Measurements from ENCODE around the gene ISG20.

ISG20 gene

GRCh38 chr15:88695101-88695500 lies 56.3 kb downstream of the ISG20 start:
- no peaks in the 10 kb centered on the region for H3K36me3 ChIP-seq (ENCODE audit: control insufficient read depth in 2 of 2, insufficient read depth in 1 of 2, low read length in 2 of 2)
- TF ChIP-seq ZNF548 (tag by site-specific recombination; IDR thresholded peaks at IDR 0.05) = no peak
- TF ChIP-seq ZNF391 (tag by site-specific recombination; IDR thresholded peaks at IDR 0.05; ENCODE audit: borderline replicate concordance, low read depth) = no peak
- TF ChIP-seq YY1 (tag by site-specific recombination; IDR thresholded peaks at IDR 0.05) = no peak
- no peak for TF ChIP-seq KLF8 (tag by site-specific recombination; IDR thresholded peaks at IDR 0.05)
- no peak for TF ChIP-seq ZNF664 (tag by site-specific recombination; IDR thresholded peaks at IDR 0.05)
- no peak for TF ChIP-seq ZNF148 (tag by site-specific recombination; IDR thresholded peaks at IDR 0.05; ENCODE audit: borderline replicate concordance)
- no peak for TF ChIP-seq ZFP37 (tag by site-specific recombination; IDR thresholded peaks at IDR 0.05)
- TF ChIP-seq ZNF791 (tag by site-specific recombination; IDR thresholded peaks at IDR 0.05) = no peak
- H3K4me1 ChIP-seq (ENCODE audit: control insufficient read depth, insufficient read depth, low read length) = no peaks in the 10 kb centered on the region
- H3K9me3 ChIP-seq (ENCODE audit: control insufficient read depth, insufficient read depth, low read depth, low read length) = no peaks in the 10 kb centered on the region
- H3K27ac ChIP-seq (ENCODE audit: extremely low read depth, low read depth, low read length) = no peak overlapping the region
- POLR2A ChIA-PET = no interaction called here
- H3K4me3 ChIP-seq (ENCODE audit: low read depth, low read length) = no peak overlapping the region
- CTCF ChIA-PET = no interaction called here

- H3K4me1 ChIP-seq (ENCODE audit: control insufficient read depth, insufficient read depth, low read length) = no peaks in the 10 kb centered on the region
- TF ChIP-seq MEIS1 (CRISPR knock-in tag; IDR thresholded peaks at IDR 0.05; ENCODE audit: borderline replicate concordance) (no peak), REPIN1 (tag by site-specific recombination; IDR thresholded peaks at IDR 0.05; ENCODE audit: low read depth) (no peak), ZBTB21 (tag by site-specific recombination; IDR thresholded peaks at IDR 0.05) (no peak), ELK4 (IDR thresholded peaks at IDR 0.05; ENCODE audit: borderline replicate concordance, low read depth, low read length) (no peak), ZFP37 (tag by site-specific recombination; IDR thresholded peaks at IDR 0.05) (no peak), HIC1 (tag by site-specific recombination; IDR thresholded peaks at IDR 0.05) (no peak), ZNF175 (tag by site-specific recombination; IDR thresholded peaks at IDR 0.05) (no peak), ZNF596 (tag by site-specific recombination; IDR thresholded peaks at IDR 0.05) (no peak), ZNF350 (tag by site-specific recombination; IDR thresholded peaks at IDR 0.05) (no peak), BCL11B (tag by site-specific recombination; IDR thresholded peaks at IDR 0.05; ENCODE audit: low read depth) (no peak), ZNF274 (IDR thresholded peaks at IDR 0.05; ENCODE audit: low read length) (no peak), ZNF274 (tag by site-specific recombination; IDR thresholded peaks at IDR 0.05; ENCODE audit: borderline replicate concordance) (no peak), ZNF843 (tag by site-specific recombination; IDR thresholded peaks at IDR 0.05) (no peak), ZNF302 (tag by site-specific recombination; IDR thresholded peaks at IDR 0.05; ENCODE audit: low read depth) (no peak), KLF10 (tag by site-specific recombination; IDR thresholded peaks at IDR 0.05) (no peak), CTCF (tag by site-specific recombination; IDR thresholded peaks at IDR 0.05) (no peak), ZNF214 (tag by site-specific recombination; IDR thresholded peaks at IDR 0.05; ENCODE audit: borderline replicate concordance) (no peak), ZNF560 (tag by site-specific recombination; IDR thresholded peaks at IDR 0.05; ENCODE audit: borderline replicate concordance) (no peak), ZNF692 (tag by site-specific recombination; IDR thresholded peaks at IDR 0.05) (no peak)
- no peaks in the 10 kb centered on the region for H3K9me3 ChIP-seq (ENCODE audit: control insufficient read depth, insufficient read depth, low read depth, low read length)
- ChIA-PET POLR2A (no interaction called here), CTCF (interaction anchor here (0.5 to 0.7 kb wide), 3 partner anchors 19 to 688 kb away, joined by 3 read pairs; no protein-coding TSS in a partner anchor)
- H3K36me3 ChIP-seq (ENCODE audit: control insufficient read depth in 2 of 2, insufficient read depth in 1 of 2, low read length in 2 of 2) = no peaks in the 10 kb centered on the region
- no peak overlapping the region for H3K4me3 ChIP-seq (ENCODE audit: low read depth, low read length)
- no peak overlapping the region for H3K27ac ChIP-seq (ENCODE audit: extremely low read depth, low read depth, low read length)
Observed at GRCh38 chr15:88695691-88696251, 57.0 kb downstream of the ISG20 start.
